GM19043 (cell line): ENCODE results near the gene MAGEA9B.
A peak's percentile ranks its signal among the peaks of the same experiment; 100 is the strongest.
"Not testable (repeated sequence)": the region's sequence is repeated elsewhere in the genome, so short reads cannot be mapped to it uniquely, and the experiment has no call there.

Experiments
- ATAC-seq: cut with Tn5 transposase; IDR thresholded peaks from one replicate; pipeline ENCODE4 v1.9.1; 2021; ENCODE audit warnings: low read depth; ENCODE audit not compliant: unreplicated experiment

MAGEA9B gene

DNA sequence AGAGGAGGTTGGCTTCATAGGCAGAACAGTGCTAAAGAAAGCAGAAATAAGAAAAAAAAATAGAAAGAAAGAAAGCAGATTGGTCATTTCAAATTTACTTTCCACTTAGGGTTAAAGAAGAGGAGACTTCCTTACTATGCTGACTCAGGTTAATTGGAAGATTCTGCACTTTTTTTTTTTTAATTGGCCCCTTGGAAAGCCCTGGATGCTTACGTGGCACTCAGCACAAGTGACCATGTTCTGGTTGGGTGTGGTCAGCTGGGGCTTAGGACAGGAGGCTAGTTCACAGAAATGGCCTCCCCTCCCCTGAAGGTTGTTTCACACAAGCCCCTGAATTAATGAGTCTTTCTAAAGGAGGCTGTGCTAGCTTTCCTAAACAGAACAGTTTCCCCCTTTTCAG is 14.5 kb downstream of the MAGEA9B start:
- no peak for ATAC-seq

DNA sequence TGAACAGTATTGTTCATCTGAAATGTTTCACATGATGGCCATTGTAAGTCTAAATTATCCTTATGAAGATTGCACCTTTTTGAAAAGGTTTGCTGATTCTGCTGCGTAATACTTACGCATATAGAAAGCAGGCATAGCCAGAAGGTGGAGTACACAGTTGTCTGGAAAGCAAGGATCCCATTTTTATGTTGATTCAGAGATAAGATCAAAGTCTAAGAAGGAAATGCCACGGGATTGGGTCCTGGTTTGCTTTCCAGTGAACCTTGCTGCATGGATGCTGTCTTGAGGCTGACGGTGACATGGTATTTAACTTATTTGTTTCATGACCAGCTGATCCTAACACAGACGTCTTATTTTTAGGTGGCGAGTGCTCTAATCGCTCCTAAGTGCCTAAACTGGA is 15.5 kb downstream of the MAGEA9B start:
- ATAC-seq: no peak

DNA sequence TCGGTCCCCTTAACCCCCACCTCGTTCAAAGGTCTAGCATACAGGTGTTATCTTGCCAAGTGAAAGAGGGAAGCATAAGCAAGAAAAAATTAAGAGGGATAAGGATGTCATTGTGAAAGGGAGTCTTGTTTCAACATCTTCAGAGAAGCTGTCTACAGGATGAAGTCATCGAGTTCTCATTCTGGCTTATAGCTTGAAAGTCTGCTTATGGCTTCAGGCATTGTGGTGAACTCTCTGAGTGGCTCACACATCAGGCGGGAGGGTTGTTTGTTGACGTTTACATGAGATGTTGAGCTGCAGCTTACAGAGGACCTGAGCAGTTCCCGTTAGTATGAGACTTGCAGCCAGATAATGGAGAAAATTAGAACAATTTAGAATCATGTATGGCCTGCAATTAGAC is 16.6 kb downstream of the MAGEA9B start:
- no peak for ATAC-seq

DNA sequence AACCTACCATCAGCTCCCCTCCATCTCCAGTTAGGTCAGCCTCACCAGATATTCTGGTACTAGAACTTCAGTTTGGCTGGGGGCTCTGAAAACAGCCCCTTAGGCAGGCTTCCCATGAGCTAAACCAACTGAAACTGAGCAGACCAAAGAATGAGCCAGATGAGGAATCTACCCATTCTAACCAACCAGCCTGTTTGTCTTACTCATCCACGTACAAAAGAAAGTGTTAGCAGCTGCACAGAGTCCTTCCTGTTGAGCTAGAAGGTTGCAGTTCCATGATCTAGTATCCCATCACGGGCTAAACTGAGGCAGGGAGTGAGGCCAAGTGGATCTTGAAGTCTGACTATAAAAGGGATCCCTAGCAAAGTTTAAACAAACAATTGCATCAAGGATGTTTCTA is 17.5 kb downstream of the MAGEA9B start:
- no peak for ATAC-seq

DNA sequence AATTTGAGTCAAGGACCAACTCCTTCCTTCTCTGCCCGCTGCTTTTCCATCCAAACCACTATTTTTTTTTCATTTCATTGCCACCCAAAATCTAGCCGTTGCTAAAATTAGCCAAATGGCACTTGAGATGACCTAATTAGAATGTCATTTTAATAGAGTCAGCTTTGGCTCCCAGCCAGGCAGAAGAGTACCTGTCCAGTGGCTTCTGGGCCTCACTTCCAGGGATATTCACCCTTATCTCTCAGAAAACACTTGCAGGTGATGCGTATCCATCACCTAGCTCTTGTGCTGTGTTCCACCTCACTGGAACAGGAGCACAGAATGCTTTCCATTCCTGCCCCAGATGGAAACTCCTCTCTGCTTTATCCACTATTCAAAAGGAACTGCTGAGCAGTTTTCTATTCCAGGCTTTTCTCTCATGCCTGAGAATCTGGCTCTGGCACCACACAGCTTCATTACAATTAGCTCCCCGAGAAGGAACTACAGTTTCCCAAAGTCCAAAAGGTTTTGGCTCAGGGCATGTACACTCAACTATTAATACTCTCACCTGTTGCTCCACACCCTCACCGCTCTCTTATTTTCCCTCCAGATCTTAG is 18.5 kb downstream of the MAGEA9B start:
- no peak for ATAC-seq

DNA sequence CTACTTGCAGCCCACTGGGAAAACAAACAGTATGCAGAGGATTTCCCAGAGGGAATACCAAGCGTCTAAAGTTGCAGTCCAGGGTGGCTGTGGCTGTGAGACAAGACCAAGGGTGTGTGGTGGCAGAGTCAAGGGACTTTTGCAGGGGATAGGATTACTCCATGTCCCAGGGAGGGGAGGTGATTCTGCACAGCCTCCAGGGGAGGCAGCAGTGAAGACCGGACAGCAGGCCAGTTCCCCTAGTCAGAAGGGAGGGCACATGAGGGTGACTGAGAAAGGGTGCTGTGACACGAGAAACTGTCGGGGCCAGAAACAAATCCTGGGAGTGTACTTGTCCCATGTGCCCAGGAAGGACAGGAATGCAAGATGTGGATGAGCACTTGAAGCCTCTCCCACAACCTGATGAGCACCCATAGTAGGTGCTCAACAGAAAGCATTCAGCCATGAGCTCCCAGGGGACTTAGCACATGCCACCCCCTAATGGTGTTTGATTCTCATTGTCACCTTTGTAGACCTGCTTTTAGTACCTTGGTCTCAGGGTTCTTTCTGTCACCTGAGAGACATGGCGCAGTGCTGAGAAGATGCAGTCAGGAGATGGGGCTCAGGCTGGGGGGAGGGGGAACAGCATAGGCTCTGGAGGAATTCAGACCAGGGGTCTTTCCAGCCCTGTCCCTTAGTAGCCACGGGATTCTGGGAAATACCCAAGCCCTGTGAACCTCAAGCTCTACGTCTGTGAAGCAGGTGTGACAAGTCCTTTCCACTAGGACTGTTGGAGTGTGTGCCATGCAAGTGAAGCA is 19.4 kb downstream of the MAGEA9B start:
- ATAC-seq: no peak

DNA sequence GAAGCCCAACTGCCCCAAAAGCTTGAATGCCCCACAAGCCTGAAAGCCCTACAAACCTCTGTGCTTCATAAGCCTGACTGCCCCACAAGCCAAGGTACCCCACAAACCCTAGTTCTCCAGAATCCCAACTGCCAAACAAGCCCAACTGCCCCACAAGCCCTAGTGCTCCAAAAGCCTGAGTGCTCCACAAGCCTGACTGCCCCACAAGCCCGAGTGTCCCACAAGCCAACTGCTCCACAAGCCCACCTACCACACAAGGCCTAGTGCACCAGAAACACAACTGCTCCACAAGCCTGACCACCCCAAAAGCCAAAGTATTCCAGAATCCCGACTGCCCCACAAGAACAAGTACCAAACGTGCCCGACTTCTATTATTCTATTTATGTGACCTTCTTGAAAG is 23.9 kb downstream of the MAGEA9B start:
- no peak for ATAC-seq

DNA sequence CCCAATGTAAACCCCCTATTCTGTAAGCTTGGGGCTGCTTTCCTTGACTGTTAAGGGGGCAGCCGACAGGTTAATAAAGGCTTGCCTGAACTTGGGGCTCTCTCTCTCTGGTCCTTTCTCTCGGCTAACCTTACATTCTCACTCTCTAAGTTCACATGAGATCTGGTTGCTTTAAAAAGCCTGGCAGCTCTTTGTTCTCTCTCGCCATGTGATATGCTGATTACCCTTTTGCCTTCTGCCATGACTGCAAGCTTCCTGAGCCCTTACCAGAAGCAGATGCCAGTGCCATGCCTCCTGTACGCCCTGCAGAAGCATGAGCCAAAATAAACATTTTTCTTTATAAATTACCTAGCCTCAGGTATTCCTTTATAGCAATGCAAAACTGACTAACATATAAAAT is 32.0 kb downstream of the MAGEA9B start:
- not testable (repeated sequence) for ATAC-seq

DNA sequence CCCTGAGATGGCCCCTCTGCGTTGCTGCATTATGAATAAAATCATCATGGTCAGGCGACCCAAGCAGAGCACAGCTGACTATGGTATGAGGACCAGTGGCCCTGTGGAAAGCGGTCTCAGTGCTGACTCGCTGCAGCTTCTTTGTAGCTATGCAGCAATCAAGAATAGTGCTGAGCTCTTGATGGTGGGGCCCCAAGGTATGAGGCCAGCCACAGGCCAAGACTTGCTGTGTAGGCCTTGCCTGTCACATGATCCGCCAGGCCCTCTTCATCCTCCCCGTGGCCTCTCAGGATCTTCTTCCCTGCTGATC is 35.4 kb downstream of the MAGEA9B start:
- ATAC-seq: not testable (repeated sequence)

DNA sequence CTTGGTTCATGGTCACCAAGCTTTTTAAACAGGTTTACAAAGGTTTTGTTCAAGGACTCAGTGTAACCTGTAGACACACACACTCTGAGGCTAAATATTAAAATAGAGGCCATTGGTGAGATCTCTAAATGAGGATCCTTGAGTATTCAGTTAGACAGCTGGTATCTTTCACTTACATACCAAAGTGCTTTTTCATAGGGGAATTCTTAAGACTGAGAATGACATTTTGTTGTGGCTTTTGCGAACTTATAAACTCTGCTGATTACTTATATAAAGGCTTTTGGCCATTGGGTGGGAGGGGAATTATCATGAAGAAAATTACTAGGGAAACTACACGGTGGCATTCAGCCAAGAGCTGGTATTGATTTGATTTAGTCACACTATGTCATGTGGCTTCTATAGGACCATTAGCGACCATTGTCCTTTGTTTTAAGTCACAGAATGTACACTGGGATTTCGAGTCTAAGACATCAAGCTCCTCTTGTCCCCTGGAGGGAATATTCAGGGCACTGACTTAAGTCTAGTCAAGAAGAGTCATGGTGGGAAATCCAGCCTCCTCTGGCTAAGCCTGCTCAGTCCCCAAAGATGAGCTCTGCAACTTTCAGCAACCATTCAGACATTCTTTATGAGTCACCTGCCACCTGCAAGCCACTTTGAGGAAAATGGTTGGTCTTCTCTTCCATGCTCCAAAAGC is 35.9 kb downstream of the MAGEA9B start:
- ATAC-seq: not testable (repeated sequence)

DNA sequence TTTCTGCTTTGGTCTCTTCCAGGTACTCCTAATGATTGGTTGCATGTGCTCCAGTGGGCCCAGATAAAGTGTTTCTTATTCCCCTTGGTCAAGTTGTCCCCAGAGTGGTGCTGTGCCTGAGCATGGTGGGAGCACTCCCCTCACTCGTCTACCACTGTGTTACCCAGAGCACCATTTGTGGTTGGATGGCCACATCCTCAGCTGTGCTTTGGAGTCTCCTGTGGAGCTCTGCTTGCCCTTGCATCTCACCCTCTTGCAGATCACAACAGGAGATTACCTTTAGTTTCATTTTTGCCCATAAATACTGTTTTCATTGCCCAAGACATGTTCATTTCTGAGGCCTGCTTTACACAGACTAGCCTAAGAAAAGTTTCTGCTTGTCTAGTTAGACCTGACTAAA is 36.8 kb downstream of the MAGEA9B start:
- ATAC-seq: not testable (repeated sequence)

DNA sequence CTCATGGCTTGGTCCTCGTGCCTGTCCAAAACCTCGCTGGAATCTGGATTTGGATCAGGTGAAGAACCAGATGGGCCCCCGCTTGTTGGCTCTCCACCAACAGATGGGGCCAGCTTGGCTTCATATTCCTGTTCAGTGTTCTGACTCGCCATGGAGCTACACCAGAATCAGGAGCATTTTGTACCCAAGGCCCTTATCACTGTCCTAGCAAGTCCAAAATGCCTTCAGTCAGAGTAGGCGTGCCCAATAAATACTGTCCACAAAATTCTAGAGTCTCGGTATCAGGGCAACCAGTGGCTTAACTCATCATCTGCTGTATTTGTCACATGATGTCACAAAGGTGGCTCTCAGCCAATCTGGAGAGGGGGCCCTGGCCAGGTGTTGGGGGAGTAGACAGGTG is 37.6 kb downstream of the MAGEA9B start, which contains the start of gene HSFX3:
Gene HSFX3, minus strand, starts transcription at position 224 of the 400 bp plus-strand sequence. Its CDS starts 72 bp downstream, at position 152.
- not testable (repeated sequence) for ATAC-seq

DNA sequence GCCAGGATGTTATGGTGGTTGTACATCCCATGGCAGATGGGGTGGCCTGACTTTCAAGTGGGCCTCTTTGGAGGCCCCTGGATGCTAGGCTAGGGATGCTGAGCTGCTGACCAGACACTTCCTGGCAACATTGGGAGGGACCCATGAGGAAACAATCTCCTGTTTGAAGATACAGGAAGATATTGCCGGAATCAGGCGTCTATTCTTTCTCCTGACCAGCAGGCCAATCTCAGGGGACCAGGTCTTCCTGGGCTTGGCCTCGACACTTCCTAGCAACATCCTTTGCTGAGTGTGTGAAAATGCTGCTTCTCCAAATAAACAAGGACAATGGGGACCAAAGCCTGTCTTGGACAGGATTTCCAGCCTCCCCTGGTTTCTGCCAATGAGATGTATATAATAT is 39.5 kb downstream of the MAGEA9B start:
- not testable (repeated sequence) for ATAC-seq

DNA sequence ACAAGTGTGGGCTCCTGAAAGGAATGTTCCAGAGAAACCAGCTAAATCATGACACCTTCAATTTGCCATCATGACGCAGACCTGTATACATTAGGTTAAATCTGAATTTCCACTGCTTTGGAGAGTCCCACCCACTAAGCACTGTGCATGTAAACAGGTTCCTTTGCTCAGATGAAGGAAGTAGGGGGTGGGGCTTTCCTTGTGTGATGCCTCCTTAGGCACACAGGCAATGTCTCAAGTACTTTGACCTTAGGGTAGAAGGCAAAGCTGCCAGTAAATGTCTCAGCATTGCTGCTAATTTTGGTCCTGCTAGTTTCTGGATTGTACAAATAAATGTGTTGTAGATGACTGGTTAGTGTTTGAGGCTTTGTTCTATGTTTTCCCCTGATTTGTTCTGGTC is 40.3 kb downstream of the MAGEA9B start:
- ATAC-seq: not testable (repeated sequence)

DNA sequence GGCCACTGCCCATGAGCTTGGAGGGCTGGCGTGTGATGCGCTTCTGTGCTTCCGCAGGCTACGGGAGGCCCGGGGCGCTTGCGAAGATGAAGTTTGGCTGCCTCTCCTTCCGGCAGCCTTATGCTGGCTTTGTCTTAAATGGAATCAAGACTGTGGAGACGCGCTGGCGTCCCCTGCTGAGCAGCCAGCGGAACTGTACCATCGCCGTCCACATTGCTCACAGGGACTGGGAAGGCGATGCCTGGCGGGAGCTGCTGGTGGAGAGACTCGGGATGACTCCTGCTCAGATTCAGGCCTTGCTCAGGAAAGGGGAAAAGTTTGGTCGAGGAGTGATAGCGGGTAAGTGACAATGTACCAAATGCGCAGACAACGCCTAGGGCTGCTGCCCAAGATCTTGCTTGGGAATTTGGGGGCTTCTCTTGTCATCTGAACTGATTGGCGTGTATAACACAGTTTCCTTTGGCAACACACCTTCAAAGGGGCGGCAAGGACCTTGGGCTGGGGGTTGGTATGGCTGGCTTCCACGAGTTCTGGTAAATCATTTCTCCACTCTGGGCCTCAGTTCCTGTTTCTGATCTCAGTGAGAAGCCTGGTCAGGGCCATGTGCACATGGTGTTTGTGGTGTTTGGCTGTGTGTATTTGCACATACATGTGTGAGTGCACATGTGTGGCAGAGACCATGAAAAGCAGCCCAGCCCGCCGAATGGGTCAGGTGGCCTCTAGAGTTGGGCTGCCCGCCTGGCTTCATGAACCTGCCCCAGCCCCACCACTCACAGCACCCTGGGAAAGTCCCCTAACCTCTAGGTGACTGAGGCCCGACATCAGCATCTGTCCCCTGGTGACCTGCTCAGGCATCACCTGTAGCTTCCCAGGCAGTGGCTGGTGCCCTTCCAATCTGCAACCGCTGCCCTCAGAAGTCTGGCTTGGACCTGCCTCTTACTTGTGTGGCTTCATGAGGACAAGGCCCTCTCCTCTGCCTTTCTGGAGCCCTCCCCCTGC is 41.4 kb downstream of the MAGEA9B start:
- peak; percentile 67 for ATAC-seq

DNA sequence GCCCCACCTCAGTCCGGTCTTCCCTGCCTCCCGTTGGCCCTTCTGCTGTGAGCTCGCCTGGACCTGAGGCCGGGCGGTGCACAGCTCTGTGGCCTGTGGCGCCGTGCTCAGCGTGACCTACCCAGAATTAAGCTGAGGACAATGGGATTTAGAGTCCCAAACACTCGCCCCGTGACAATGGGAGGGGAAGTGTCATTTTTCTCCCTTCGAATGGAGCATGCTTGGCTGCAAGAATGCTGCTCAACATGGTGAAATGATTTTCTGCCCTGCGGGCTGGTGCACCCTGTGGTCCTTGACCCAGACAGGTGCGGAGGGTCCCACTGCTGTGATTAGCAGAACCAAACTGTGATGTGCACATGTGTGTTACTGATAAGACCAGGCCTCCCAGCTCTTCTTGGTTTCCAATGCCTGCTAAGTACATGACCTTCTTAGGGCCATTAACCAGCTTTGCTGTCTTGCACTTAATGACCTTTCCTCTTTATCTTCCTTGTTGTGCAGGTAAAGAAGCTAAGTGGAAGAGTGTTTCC is 45.7 kb downstream of the MAGEA9B start:
- no peak for ATAC-seq

DNA sequence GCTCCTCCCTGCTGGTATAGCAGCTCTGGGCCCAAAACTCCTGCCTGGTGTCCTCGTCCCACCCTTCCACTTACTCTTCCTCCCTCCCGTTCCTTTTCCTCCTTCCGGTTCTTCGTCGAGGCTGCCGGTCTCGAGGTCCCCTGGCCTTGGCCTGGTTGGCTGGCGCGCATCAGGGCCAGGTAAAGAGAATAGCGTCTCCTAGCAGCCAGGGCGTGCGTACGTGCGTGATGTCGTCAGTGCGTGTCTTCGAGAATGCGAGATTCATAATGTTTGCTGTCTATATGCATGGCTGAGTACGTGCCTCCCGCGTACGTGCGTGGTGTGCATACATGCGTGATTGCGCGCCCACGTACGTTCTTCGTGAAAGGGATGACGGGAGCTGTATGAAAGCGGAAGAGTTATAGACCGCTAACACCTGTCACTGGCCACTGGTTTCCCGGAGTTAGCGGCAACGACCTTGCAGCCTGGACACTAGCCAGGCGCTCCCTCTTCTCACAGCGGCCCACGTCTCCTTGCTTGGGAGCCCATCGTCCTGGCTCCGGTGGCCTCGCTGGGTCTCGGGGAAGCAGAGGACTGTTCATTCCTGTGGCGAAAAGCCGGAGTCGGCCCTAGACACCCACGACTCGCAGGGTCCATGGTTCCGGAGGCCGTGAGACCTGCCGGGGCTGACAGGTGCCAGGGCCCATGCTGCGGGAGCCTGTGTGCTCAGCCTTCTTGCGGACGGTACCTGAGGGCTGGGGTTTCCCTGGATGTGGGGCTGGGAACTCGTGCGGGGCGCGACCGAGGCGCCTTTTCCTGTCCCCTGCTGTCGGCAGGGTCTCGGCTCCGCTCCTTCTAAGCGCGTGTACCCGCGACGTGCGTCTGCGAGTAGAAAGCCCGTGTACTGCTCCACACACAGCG is 46.4 kb downstream of the MAGEA9B start, which contains the start of gene EOLA1:
Gene EOLA1, plus strand, starts transcription at position 392 of the 900 bp plus-strand sequence. CDS start 4,619 bp downstream, outside the sequence.
- peak; percentile 71 for ATAC-seq

DNA sequence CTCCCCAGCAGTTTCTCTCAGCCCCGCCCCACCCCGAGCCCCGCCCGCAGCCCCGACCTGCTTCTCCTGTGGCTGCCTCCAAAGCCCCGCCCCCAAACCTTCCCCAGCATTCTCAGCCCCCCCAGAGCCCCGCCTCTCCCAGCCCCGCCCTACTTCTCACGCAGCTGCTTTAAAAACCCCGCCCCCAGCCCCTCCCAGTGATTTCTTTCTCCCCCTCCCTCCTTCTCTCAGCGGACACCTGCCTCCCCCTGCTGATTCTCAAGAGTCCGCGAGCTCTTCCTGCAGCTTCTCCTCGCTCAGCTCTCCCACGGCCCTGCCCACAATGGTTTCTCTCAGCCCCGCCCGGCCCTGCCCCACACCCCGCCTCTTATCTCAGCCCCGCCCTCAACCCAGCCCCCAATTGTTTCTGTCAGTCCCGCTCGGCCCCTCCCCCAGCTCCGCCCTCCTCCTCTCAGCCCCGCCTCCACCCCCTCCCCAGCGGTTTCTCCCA is 47.1 kb downstream of the MAGEA9B start:
- peak; percentile 6 for ATAC-seq
